Mesothelial cell of epicardium (in vitro differentiated cells): ENCODE measurements around the gene SBDS. TPM values are rescaled to one million over a fixed set of nuclear protein-coding genes. Genes with fewer than 3 reads are reported as not detected.
"Not testable (repeated sequence)": the region's sequence is repeated elsewhere in the genome, so short reads cannot be mapped to it uniquely, and the experiment has no call there.

ENCODE experiments used
- DNase-seq, 2 experiments: peaks; one replicate each; pipeline ENCODE4 v3.0.0; 2021; ENCODE audit warnings: low spot score in 2 of 2; ENCODE audit not compliant: unreplicated experiment in 2 of 2
- H3K27ac Mint-ChIP-seq: 2 replicates; pipeline ENCODE4 v1.8.0; 2021; ENCODE audit warnings: mixed read lengths
- H3K27me3 Mint-ChIP-seq: 2 replicates; pipeline ENCODE4 v1.8.0; 2021; ENCODE audit warnings: low read depth, mixed read lengths
- H3K36me3 Mint-ChIP-seq: 2 replicates; pipeline ENCODE4 v1.8.0; 2021; ENCODE audit warnings: mixed read lengths
- H3K4me1 Mint-ChIP-seq: 2 replicates; pipeline ENCODE4 v1.8.0; 2021; ENCODE audit warnings: mixed read lengths
- H3K4me3 Mint-ChIP-seq: 2 replicates; pipeline ENCODE4 v1.8.0; 2021; ENCODE audit warnings: mild to moderate bottlenecking, moderate library complexity, mixed read lengths
- H3K9me3 Mint-ChIP-seq: 2 replicates; pipeline ENCODE4 v1.8.0; 2021; ENCODE audit warnings: mixed read lengths
- CTCF ChIP-seq: fragments of 200-600 bp; sonication (generic); IDR thresholded peaks from one replicate; pipeline ENCODE4 v1.5.0; 2021; ENCODE audit warnings: antibody characterized with exemption; ENCODE audit not compliant: unreplicated experiment
- total RNA-seq: library from RNA; stranded (reverse); gene quantifications from 3 replicates; pipeline ENCODE4 v1.2.1, GENCODE V29; 2021

The SBDS gene
- total RNA-seq, 1 donor from 2014 or later, result 42.9 TPM

- Mint-ChIP-seq H3K36me3 (no peaks in the 10 kb centered on the region), H3K4me3 (no peak overlapping the region), H3K4me1 (no peaks in the 10 kb centered on the region), H3K27me3 (no peaks in the 10 kb centered on the region), H3K9me3 (peaks cover 5% of the 10 kb centered on the region), H3K27ac (no peak overlapping the region)
- no peak for TF ChIP-seq CTCF
- DNase-seq, result no peak
Measured at GRCh38 chr7:66974986-66975590, 20.3 kb downstream of the SBDS start.

GRCh38 chr7:66970310-66970709 is 25.1 kb downstream of the SBDS start:
- Mint-ChIP-seq H3K4me3 (no peak overlapping the region), H3K27ac (no peak overlapping the region), H3K36me3 (no peaks in the 10 kb centered on the region), H3K4me1 (no peaks in the 10 kb centered on the region), H3K9me3 (no peaks in the 10 kb centered on the region), H3K27me3 (no peaks in the 10 kb centered on the region)
- no peak for TF ChIP-seq CTCF
- no peak for DNase-seq

- not testable (repeated sequence) for H3K4me1 Mint-ChIP-seq, DNase-seq, H3K4me3 Mint-ChIP-seq, H3K9me3 Mint-ChIP-seq, H3K27ac Mint-ChIP-seq, H3K27me3 Mint-ChIP-seq, H3K36me3 Mint-ChIP-seq
Measured at GRCh38 chr7:66969001-66969400, 26.4 kb downstream of the SBDS start.

GRCh38 chr7:66967029-66967428 is 28.4 kb downstream of the SBDS start:
- no peak for TF ChIP-seq CTCF
- H3K4me3 Mint-ChIP-seq, result no peak overlapping the region

GRCh38 chr7:66964411-66964810 is 31.0 kb downstream of the SBDS start:
- H3K4me3 Mint-ChIP-seq, result no peak overlapping the region
- DNase-seq, result no peak
- H3K4me1 Mint-ChIP-seq, result peaks cover 7% of the 10 kb centered on the region
- peak overlapping the region; percentile 93 for H3K27ac Mint-ChIP-seq
- peaks cover 4% of the 10 kb centered on the region for H3K9me3 Mint-ChIP-seq
- peaks cover 19% of the 10 kb centered on the region for H3K36me3 Mint-ChIP-seq
- H3K27me3 Mint-ChIP-seq, result no peaks in the 10 kb centered on the region
- no peak for TF ChIP-seq CTCF

More at GRCh38 chr7:66967029-66967428, 28.4 kb downstream of the SBDS start:
- Mint-ChIP-seq H3K36me3 (peaks cover 8% of the 10 kb centered on the region), H3K4me1 (peaks cover 7% of the 10 kb centered on the region), H3K9me3 (peaks cover 4% of the 10 kb centered on the region), H3K27ac (no peak overlapping the region), H3K27me3 (no peaks in the 10 kb centered on the region)
- DNase-seq, result no peak

GRCh38 chr7:66961096-66961495 is 34.3 kb downstream of the SBDS start:
- peaks cover 38% of the 10 kb centered on the region for H3K36me3 Mint-ChIP-seq
- no peaks in the 10 kb centered on the region for H3K27me3 Mint-ChIP-seq
- H3K4me3 Mint-ChIP-seq, result no peak overlapping the region
- peaks cover 7% of the 10 kb centered on the region for H3K4me1 Mint-ChIP-seq
- H3K9me3 Mint-ChIP-seq, result peaks cover 4% of the 10 kb centered on the region
- DNase-seq, result no peak
- H3K27ac Mint-ChIP-seq, result no peak overlapping the region
- no peak for TF ChIP-seq CTCF
